OCI-LY1 (cell line): ENCODE measurements around the gene CPM.

ENCODE experiments used
- CTCF ChIP-seq: fragments of 200-600 bp; sonication (generic), shearing (Covaris generic); IDR thresholded peaks from 2 replicates; pipeline ENCODE4 v1.5.1; 2017; ENCODE audit warnings: mild to moderate bottlenecking, antibody characterized with exemption, low read length, moderate library complexity, mixed read lengths
- EZH2 ChIP-seq: fragments of 200-600 bp; sonication (generic), shearing (Covaris generic); IDR thresholded peaks from 2 replicates; pipeline ENCODE4 v1.8.0; 2017; ENCODE audit warnings: borderline replicate concordance, mixed run types, mild to moderate bottlenecking, antibody characterized with exemption, low read length, moderate library complexity, mixed read lengths

- TF ChIP-seq CTCF (no peak), EZH2 (no peak)
These were observed 61.6 kb downstream of the CPM start for GRCh38 chr12:68871396-68871795.
